Central memory CD4-positive, alpha-beta T cell (primary cell): ENCODE results near the gene ARHGEF25.
"Not testable (repeated sequence)": the region's sequence is repeated elsewhere in the genome, so short reads cannot be mapped to it uniquely, and the experiment has no call there.

Experiments used
- DNase-seq: peaks from one replicate; pipeline ENCODE4 v3.0.0; 2022

ARHGEF25 gene

GRCh38 chr12:57622293-57623245, 11.3 kb downstream of the ARHGEF25 start:
- no peak for DNase-seq

DNA sequence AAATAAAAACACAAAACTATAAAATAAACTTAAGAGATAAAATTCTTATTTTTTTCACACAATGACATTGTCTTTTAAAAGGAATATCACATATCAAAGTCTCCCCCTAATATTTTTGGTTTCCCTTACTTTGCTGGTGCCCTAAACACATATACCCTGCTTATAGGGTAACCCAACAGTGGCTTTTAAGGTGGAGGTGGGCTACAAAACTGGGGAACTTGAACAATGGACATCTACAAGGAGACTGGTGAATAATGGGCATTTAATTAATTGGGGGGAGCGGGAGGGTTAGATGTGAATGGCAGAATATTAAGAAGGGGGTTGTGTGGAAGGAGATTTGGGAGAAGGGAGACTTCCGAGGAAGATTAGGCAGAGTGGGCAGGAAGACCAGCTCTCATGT, 12.2 kb downstream of the ARHGEF25 start:
- no peak for DNase-seq

GRCh38 chr12:57623811-57624390, 12.7 kb downstream of the ARHGEF25 start:
- no peak for DNase-seq

DNA sequence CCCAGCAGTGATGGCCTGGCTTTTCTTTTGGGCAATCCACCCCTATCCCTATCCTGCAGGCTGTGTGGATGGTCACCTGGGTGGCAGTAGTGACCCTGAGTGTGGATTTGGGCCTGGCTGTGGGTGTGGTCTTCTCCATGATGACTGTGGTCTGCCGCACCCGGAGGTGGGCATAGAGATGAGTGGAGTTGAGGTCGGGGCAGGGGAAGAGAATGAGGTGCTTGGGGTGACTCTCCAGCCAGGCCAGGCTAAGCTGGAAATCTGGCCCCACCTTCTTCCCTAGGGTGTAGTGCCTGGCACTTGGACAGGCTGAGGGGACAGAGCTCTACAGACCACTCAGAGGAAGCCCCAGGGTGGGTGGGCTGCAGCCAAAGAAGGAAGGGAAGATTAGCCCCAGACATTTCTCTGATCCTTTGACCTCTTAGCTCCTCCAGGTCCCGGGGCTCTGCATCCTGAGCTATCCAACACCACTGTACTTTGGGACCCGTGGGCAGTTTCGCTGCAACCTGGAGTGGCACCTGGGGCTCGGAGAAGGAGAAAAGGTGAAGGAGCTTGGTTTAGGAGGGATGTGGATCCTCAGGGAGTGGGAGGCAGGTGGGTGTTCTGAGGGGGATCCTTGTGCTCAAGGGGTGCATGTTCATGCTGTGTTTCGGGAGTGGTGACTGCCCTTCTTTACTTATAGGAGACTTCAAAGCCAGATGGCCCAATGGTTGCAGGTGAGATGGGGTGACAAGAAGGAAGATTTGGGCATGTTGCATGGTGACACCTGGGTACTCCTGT, 13.4 kb downstream of the ARHGEF25 start:
- DNase-seq = no peak

DNA sequence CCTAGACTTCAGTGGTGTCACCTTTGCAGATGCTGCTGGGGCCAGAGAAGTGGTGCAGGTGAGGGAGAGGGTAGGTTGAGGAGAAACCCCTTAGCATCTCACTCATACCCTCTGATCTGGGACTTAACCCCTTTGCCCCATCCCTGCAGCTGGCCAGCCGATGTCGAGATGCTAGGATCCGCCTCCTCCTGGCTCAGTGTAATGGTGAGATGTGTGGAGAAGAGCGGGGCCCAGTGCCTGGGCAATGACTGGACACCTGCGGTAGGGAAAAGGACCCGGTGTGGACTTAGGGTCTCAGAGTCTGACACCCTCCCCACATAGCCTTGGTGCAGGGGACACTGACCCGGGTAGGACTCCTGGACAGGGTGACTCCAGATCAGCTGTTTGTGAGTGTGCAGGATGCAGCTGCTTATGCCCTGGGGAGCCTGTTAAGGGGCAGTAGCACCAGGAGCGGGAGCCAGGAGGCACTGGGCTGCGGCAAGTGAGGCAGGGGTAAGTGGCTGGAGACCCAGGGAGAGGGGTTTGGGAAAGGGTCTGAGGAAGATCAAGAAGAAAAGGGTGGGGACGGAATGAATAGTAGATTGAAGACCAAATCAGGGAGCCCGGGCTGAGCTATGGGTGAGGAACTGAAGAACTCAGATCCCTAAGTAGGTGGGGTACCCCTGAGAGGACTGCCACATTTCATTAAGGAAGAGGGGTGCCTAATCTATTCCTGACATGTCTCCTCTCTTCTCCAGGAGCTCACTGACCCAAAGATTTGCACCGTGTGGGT, 14.2 kb downstream of the ARHGEF25 start:
- DNase-seq = no peak

DNA sequence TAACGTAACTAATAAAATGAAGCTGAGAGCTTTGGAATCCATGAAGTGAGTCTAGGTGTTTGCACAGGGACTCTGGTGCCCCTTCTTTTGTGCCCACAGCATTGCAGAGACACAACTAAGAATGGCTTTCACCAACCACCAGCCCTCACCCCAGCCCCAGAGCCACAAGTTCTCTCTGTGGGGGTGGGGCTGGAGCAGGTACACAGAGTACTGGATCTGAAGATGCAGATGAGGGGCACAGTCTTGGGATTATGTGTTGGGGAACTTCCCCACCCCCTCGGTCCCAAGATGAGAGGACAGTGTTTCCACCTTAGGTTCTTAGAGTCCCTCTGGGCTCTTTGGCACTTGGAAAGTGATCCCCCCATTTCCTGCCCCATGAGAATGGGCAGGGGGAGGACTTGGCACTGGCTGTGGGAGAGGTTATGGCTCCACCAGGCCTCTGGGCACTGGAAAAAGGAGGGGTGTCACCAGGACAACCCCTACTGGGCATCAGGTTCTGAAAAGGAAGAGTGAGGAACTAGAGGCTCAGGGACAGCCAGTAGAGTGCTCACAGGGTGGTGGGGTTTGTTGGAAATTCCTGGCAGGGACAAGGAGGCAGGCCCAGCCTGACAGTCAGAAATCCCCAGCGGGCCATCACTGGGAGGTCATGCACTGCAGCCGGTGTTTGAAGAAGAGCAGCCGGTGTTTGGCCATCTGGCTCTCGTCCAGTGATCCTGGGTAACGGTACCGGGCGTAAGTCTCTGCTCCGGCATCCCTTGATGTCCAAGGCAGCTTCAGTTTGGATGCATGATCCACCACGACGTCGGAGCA, 15.1 kb downstream of the ARHGEF25 start:
- no peak for DNase-seq

DNA sequence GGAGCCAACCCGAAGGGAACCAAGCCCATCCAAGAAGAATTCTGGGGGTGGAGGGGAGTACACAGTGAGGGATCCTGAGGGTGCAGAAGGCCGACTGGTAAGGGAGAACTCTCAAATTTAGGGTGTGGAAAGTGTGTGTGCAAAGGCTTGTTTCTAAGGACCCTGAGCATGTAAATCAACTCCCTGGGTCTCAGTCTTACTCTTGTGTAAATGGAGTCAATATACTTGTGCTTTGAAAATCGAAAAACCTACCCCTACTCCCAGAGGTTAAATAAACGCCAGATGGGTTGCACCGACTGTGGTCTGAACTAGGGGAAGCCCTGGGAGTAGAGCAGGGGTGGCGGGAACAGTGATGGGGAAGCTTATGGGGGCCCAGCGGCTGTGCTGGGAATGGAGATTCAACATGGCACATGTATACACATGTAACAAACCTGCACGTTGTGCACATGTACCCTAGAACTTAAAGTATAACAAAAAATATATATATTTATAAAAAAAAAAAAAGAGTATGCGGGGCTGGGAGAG, 15.7 kb downstream of the ARHGEF25 start:
- DNase-seq = no peak

GRCh38 chr12:57627501-57628279, 16.5 kb downstream of the ARHGEF25 start:
- DNase-seq = no peak

- no peak for DNase-seq
Observed at GRCh38 chr12:57628280-57629191, 17.3 kb downstream of the ARHGEF25 start.

GRCh38 chr12:57629897-57630471, 18.7 kb downstream of the ARHGEF25 start:
- no peak for DNase-seq

- no peak for DNase-seq
Observed at GRCh38 chr12:57630891-57631433, 19.7 kb downstream of the ARHGEF25 start.

GRCh38 chr12:57631566-57632072, 20.4 kb downstream of the ARHGEF25 start:
- no peak for DNase-seq

GRCh38 chr12:57632073-57632957, 21.1 kb downstream of the ARHGEF25 start:
- peak; percentile 17 for DNase-seq

DNA sequence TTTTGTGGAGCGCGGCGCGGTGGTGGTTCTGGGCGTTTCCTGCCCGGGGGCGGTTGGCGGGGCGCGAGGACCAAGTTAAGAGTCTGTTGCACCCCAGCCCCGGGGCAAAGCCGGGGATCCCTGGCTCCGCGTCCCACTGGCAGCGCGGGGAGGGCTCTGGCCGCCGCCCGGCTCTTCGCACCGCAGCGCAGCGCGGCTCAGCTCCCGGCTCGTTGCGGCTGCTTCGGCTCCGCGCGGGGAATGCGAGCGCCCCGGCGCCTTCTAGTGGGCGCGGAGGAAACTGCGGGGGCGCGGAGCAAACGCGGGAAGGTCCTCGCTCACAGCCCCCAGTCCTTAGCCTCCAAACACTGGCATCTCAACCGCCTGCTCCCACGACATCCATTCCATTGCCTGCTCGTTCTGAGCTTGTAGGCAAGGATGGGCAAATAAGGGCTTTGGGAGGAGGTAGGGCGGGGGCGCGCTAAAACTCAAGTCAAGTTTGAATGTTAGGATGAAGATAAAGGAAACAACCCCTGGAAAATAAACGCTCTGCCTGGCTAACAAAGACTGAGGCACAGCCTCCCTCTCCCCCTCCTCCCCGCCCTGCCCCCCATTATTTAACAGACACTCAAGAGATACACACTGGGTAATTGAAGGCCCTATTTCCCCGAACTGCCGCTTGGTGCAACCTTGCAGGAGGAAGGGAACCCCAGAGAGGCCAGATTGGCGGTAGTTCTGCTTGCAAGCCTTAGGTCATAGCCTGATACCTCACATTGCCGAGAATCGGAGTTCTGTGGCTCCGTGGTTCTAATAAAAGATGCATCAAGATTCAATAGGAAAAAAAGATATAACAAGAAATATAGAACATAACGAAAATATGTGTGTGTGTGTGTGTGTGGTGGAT, 22.0 kb downstream of the ARHGEF25 start, which contains the start of gene B4GALNT1:
B4GALNT1 (minus strand) TSS at position 244 of the 883 bp plus-strand sequence. CDS start 1,069 bp downstream, outside the sequence.
- DNase-seq = peak; percentile 51

- DNase-seq = not testable (repeated sequence)
Observed at GRCh38 chr12:57636731-57637130, 25.5 kb downstream of the ARHGEF25 start.

- DNase-seq = no peak
Observed at GRCh38 chr12:57637364-57637763, 26.1 kb downstream of the ARHGEF25 start.
